HG02678 (cell line): ENCODE data around the gene SLC35G2.
"Not testable (repeated sequence)": the region's sequence is repeated elsewhere in the genome, so short reads cannot be mapped to it uniquely, and the experiment has no call there.

Experiments
- ATAC-seq: cut with Tn5 transposase; IDR thresholded peaks from one replicate; pipeline ENCODE4 v1.9.1; 2021; ENCODE audit warnings: mild to moderate bottlenecking, moderate library complexity; ENCODE audit not compliant: unreplicated experiment

SLC35G2 gene

DNA sequence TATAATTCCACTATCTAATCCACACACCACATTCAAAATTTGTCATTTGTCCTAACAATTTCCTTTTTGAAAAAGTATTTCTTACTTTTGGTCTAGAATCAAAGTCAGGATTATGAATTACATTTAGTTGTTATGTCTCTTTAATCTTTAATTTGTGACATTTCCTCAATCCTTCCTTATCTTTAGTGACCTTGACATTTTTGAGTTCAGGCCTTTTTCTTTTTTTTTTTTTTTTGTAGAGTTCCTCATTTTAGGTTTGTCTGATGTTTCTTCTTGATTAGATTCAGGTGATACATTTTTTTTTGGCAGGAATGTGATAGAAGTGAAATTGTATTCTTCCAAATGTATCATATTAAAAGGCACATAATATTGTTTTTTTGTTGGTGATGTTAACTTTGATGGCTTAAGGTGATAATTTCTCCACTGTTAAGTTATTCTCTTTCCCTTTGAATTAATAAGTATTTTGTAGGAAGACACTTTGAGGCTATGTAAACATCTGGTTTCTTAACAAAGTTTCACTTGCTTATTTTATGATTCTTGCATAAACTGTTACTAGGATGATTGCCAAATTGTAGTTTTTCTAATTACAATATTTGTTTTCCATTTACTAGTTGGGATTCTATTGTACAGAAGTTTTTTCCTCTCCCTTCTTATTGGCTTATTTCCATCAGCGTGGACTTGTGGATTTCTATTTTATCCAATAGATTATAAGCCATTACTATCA is 16.3 kb downstream of the SLC35G2 start:
- no peak for ATAC-seq

DNA sequence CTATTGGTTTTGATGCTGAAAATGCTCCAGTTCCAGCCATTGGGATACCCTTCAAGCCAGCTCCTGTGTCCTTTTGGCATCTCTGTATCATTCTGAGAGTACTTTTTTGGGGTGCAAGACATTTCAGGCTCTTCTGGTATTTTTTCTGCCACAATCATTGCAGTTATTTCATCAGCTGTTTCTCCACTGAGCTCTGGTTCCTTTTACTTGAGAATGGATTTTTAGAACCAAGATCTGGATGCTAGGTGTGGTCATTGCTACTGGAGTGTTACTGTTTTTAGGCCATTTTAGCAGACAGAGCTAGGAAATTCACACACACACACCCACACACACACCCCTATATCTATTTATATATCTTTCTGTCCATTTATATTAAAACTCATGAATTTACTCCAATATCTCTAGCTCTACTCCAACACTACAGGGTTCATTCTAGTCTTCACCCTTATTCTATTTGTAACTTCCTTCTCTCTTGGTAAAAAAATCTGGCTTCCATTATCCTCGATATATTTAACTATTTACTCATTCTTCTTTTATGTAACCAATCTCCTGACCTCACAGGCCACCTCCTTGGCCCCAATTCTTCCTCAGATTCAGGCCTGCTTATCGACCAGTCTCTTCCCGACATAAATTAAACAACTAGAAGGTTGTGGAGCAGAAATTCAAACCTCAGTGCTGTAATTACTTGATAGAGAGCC is 17.0 kb downstream of the SLC35G2 start:
- ATAC-seq, result no peak

DNA sequence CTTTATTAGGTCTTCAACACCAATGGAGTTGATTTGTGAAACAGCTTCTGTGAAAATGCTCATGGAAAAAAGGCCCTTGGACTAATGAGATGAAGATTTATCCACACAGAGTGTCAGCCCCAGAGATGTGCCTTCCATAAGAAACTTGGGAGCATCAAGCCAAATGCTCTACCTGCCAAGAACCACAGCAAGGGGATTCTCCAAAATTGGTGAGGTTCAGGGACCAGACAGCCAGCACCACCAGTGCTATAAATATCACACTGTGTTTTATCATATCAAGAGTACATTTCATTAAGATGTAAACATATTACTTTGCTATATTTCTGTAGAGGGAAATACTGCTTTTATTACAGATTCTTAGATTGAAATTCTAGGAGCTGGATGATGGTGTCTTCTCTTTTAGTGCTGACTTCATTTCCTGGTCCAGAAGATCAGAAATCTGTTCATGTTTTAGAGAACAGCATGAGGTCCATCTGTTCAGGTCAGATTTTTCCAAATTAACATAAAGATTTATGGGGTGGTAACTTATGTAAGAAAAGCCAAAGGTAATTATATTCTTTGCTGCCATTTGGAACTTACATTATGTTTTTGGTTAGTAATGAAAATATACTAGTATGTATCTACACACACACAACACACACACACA is 17.7 kb downstream of the SLC35G2 start:
- no peak for ATAC-seq

- ATAC-seq, result no peak
These were observed 20.0 kb downstream of the SLC35G2 start for GRCh38 chr3:136838641-136839555.

GRCh38 chr3:136839556-136839931 is 20.6 kb downstream of the SLC35G2 start:
- ATAC-seq, result no peak

GRCh38 chr3:136840252-136840651 is 21.3 kb downstream of the SLC35G2 start:
- no peak for ATAC-seq

DNA sequence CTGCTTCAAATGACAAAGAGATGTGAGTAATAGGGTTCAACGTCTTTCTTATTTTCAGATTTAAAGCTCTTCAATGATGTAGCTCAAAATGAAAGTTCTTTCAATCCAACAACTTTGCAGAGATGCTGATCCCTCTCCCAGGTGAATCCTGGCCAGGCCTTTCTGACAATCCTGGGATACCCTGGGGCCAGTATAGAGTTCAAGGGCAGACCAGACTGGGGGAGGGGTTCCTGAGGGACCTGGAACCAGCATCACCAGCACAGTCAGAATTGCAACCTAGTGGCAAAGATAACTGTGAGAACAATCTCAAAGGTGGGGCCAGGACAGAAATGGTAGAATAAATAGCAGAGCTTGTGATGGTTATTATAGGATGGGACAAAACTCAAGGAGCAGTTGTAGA is 23.4 kb downstream of the SLC35G2 start:
- ATAC-seq, result no peak

GRCh38 chr3:136844724-136845123 is 25.8 kb downstream of the SLC35G2 start:
- no peak for ATAC-seq

DNA sequence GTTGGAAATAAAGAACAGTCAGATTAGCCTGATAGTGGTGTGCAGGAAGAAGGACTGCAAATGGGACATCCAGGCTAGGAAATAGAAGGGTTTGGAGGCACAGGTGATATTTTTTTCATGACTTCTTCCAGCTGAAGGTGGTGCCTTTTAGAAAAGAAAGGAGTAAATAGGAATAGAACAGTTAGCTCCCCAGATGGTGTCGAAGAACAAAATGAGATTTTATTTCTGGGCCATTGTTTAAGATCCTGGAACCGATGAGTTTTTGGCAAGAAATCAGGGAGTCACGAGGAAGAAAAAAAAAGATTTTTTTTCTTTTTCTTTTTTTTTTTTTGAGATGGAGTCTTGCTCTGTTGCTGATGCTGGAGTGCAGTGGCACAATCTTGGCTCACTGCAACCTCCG is 33.3 kb downstream of the SLC35G2 start:
- no peak for ATAC-seq

DNA sequence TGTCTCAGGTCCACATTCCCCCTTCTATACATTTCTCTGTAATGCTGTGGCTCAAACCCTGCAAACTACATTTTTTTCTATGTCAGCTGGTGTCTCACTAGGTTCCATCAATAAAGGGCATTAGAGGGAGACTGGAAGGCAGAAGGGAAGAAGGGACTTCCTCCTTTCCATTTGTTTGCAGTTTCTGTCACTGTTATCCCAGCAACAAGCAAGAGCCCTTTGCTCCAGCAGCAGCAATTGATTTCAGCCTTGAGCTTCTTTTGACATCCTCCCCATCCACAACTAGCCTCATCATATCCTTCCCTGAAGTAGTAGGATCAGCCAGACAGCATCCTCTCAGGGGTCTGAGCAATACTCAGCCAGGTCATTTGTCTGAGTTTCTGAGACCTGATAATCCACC is 37.7 kb downstream of the SLC35G2 start:
- no peak for ATAC-seq

GRCh38 chr3:136858381-136858780 is 39.5 kb downstream of the SLC35G2 start:
- ATAC-seq, result no peak

DNA sequence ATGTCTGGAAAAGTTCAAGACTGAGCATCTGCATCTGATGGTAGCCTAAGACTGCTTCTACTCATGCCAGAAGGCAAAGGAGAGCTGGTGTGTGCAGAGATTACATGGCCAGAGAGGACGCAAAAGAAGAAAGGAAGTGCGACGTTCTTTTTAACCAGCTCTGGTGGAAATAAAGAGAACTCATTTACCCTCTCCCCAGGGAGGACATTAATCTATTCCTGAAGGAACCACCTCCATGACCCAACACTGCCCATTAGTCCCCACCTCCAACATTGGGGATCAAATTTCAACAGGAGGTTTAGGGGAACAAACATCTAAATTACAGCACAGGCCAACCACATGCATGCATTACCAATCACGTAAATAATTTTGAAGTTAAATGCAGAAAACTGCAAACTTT is 41.6 kb downstream of the SLC35G2 start:
- no peak for ATAC-seq

DNA sequence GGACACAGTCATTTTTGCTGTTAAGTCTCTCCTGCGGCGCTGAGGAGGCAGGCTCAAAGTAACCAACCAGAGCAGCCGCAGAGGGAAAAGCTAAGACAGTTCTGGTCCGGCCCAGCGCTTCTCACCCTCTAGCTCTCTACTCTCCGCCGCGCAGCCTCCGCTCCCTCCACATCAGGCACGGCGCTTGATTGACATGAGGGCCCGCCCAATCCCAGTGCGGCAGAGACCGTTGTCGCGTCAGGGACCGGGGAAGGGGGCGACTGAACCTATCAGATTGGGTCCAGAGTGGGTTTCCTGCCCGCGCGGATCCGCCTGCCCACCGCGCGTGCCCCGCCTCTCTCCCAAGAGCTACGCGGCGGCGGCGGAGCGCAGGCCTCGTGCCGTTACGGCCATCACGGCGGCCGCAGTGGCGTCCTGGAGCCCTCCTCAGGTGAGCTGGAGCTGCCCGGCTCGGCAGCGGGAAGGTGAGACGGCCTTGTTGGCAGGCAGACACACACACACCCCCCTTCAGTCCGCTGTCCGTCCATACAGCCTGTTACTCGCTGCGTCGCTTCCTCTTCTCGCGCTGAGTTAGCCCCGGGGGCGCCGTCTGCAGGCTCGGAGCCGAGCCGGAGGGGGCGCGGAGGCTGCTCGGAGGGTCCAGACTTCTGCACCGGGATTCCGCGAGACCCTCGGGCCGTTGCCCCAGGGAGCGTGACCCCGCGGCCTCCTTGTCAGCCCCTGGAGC is 43.1 kb downstream of the SLC35G2 start, which contains the start of gene NCK1:
Gene NCK1, plus strand, starts transcription at position 319 of the 727 bp plus-strand sequence. CDS start 65,794 bp downstream, outside the sequence.
- ATAC-seq, result peak; percentile 97

GRCh38 chr3:136862617-136863322 is 43.8 kb downstream of the SLC35G2 start:
- ATAC-seq, result peak; percentile 13

DNA sequence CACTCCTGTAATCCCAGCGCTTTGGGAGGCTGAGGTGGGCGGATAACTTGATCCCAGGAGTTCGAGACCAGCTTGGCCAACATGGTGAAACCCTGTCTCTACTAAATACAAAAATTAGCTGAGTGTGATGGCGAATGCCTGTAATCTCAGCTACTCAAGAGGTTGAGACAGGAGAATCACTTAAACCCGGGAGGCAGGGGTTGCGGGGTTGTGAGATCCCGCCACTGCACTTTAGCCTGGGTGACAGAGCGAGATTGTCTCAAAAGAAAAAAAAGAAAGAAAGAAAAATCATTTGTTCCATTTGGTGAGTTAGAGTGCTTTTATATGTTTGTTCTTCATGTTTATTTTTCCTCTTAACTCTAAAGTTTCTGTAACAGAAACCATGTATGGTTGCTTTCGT is 50.4 kb downstream of the SLC35G2 start:
- ATAC-seq, result no peak

DNA sequence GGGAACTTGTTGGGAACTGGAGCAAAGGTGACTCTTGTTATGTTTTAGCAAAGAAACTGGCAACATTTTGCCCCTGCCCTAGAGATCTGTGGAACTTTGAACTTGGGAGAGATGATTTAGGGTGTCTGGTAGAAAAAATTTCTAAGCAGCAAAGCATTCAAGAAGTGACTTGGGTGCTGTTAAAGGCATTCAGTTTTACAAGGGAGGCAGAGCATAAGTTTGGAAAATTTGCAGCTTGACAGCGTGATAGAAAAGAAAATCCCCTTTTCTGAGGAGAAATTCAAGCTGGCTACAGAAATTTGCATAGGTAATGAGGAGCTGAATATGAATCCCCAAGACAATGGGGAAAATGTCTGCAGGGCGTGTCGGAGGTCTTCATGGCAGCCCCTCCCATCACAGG is 53.3 kb downstream of the SLC35G2 start:
- ATAC-seq, result not testable (repeated sequence)

DNA sequence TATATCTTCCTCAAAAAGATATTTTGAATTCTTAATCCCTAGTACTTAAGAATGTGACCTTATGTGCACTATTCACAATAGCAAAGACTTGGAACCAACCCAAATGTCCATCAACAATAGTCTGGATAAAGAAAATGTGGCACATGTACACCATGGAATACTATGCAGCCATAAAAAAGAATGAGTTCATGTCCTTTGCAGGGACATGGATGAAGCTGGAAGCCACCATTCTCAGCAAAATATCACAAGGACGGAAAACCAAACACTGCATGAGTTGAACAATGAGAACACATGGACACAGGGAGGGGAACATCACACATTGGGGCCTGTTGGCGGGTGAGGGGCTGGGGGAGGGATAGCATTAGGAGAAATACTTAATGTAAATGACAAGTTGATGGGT is 60.6 kb downstream of the SLC35G2 start:
- not testable (repeated sequence) for ATAC-seq

- no peak for ATAC-seq
These were observed 63.6 kb downstream of the SLC35G2 start for GRCh38 chr3:136882571-136882970.

- ATAC-seq, result peak; percentile 44
These were observed 65.2 kb downstream of the SLC35G2 start for GRCh38 chr3:136883967-136884720.
